Suprapubic skin (tissue), 4 donors: ENCODE data around the gene ACAP3.

Source experiments
- EP300 ChIP-seq: sonication (generic); formaldehyde crosslinking; IDR thresholded peaks from one replicate; pipeline ENCODE4 v1.6.1; 2017; ENCODE audit warnings: antibody characterized with exemption
- POLR2A ChIP-seq, 2 donors: fragments of 450-650 bp; IDR thresholded peaks; one replicate each; pipeline ENCODE4 v1.6.1; 2017; ENCODE audit warnings: antibody characterized with exemption in 2 of 2, mild to moderate bottlenecking in 2 of 2, moderate library complexity in 2 of 2
- POLR2AphosphoS5 ChIP-seq, 3 donors: sonication (generic); formaldehyde crosslinking; IDR thresholded peaks; one replicate each; pipeline ENCODE4 v1.6.1; 2017; ENCODE audit warnings: antibody characterized with exemption in 3 of 3
- TF ChIP-seq, protein P1 (sequence below), 2 donors: fragments of 200-600 bp in 1 of 2; fragments of 450-650 bp in 1 of 2; sonication (generic) in 1 of 2; IDR thresholded peaks; one replicate each; pipeline ENCODE4 v1.5.1; 2016 to 2019; ENCODE audit warnings: antibody characterized with exemption in 2 of 2, mild to moderate bottlenecking in 1 of 2, moderate library complexity in 1 of 2

DNA sequence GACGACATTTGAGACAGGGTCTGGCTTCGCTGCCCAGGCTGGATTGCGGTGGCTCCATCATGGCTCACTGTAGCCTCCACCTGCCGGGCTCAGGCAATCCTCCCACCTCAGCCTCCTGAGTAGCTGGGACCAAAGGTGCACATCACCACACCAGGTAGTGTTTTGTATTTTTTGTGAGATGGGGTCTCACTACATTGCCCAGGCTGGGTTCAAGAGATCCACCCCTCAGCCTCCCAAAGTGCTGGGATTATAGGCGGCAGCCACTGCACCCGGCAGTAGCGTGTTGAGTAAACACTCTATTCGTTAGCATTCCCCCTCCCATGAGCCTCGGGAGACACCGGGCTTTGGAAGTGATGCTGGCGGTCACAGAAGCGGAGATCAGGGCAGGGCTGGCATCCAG lies 54.4 kb downstream of the ACAP3 start:
- TF ChIP-seq, protein P1, sequence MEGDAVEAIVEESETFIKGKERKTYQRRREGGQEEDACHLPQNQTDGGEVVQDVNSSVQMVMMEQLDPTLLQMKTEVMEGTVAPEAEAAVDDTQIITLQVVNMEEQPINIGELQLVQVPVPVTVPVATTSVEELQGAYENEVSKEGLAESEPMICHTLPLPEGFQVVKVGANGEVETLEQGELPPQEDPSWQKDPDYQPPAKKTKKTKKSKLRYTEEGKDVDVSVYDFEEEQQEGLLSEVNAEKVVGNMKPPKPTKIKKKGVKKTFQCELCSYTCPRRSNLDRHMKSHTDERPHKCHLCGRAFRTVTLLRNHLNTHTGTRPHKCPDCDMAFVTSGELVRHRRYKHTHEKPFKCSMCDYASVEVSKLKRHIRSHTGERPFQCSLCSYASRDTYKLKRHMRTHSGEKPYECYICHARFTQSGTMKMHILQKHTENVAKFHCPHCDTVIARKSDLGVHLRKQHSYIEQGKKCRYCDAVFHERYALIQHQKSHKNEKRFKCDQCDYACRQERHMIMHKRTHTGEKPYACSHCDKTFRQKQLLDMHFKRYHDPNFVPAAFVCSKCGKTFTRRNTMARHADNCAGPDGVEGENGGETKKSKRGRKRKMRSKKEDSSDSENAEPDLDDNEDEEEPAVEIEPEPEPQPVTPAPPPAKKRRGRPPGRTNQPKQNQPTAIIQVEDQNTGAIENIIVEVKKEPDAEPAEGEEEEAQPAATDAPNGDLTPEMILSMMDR (IDR thresholded peaks at IDR 0.05): no peak
- TF ChIP-seq POLR2AphosphoS5 (IDR thresholded peaks at IDR 0.05) (no peak), POLR2A (IDR thresholded peaks at IDR 0.05) (no peak), EP300 (no peak)
